AML-193 (cell line): ENCODE results near the gene MRGPRF.
"Not testable (repeated sequence)": the region's sequence is repeated elsewhere in the genome, so short reads cannot be mapped to it uniquely, and the experiment has no call there.

Experiments used
- DNase-seq, 2 experiments: peaks; one replicate each; lab custom pipeline; 2025; lab: John Stamatoyannopoulos, UW

The MRGPRF gene

GRCh38 chr11:69002570-69003231 is 10.3 kb downstream of the MRGPRF start:
- no peak for DNase-seq

- DNase-seq = no peak
Observed at GRCh38 chr11:69002110-69002569, 10.9 kb downstream of the MRGPRF start.

GRCh38 chr11:69001243-69002081 is 11.6 kb downstream of the MRGPRF start:
- DNase-seq = no peak

- DNase-seq = peak in 1 of 2 experiments; percentile 10
Observed at GRCh38 chr11:69000831-69001242, 12.2 kb downstream of the MRGPRF start.

- DNase-seq = no peak
Observed at GRCh38 chr11:69000391-69000790, 12.7 kb downstream of the MRGPRF start.

GRCh38 chr11:68999748-69000355 is 13.2 kb downstream of the MRGPRF start:
- not testable (repeated sequence) for DNase-seq

- DNase-seq = no peak
Observed at GRCh38 chr11:68999093-68999747, 13.8 kb downstream of the MRGPRF start.

GRCh38 chr11:68998390-68998911 is 14.6 kb downstream of the MRGPRF start:
- no peak for DNase-seq

GRCh38 chr11:68997995-68998348 is 15.1 kb downstream of the MRGPRF start:
- no peak for DNase-seq

- DNase-seq = no peak
Observed at GRCh38 chr11:68997124-68997994, 15.7 kb downstream of the MRGPRF start.

- no peak for DNase-seq
Observed at GRCh38 chr11:68996376-68997123, 16.5 kb downstream of the MRGPRF start.

- DNase-seq = no peak
Observed at GRCh38 chr11:68994894-68995285, 18.2 kb downstream of the MRGPRF start.

- no peak for DNase-seq
Observed at GRCh38 chr11:68994161-68994893, 18.7 kb downstream of the MRGPRF start.

GRCh38 chr11:68993546-68993945 is 19.5 kb downstream of the MRGPRF start:
- no peak for DNase-seq

- no peak for DNase-seq
Observed at GRCh38 chr11:68992743-68993255, 20.2 kb downstream of the MRGPRF start.

GRCh38 chr11:68990995-68991780 is 21.9 kb downstream of the MRGPRF start:
- DNase-seq = no peak

- no peak for DNase-seq
Observed at GRCh38 chr11:68989936-68990606, 23.0 kb downstream of the MRGPRF start.

GRCh38 chr11:68988491-68988890 is 24.6 kb downstream of the MRGPRF start:
- no peak for DNase-seq
